NT2/D1 (cell line): ENCODE data around the gene ADAMTS7.
"Not testable (repeated sequence)": the region's sequence is repeated elsewhere in the genome, so short reads cannot be mapped to it uniquely, and the experiment has no call there.

Experiments
- DNase-seq: peaks from one replicate; pipeline ENCODE4 v3.0.0-alpha.2; 2011; ENCODE audit warnings: low read depth, low spot score
- H3K27me3 ChIP-seq: 2 replicates; pipeline ENCODE4 v1.6.0; 2011; ENCODE audit warnings: mild to moderate bottlenecking; ENCODE audit not compliant: insufficient read length, insufficient read depth
- H3K36me3 ChIP-seq: 2 replicates; pipeline ENCODE4 v1.6.1; 2011; ENCODE audit warnings: mild to moderate bottlenecking, low read length, mixed read lengths; ENCODE audit not compliant: insufficient read depth, insufficient read length
- H3K4me1 ChIP-seq: 2 replicates; pipeline ENCODE4 v1.5.1; 2011; ENCODE audit not compliant: insufficient read depth, insufficient read length
- H3K4me3 ChIP-seq: 2 replicates; pipeline ENCODE4 v1.5.1; 2011; ENCODE audit warnings: low read depth; ENCODE audit not compliant: insufficient read length
- H3K9ac ChIP-seq: 2 replicates; pipeline ENCODE4 v1.6.0; 2011; ENCODE audit warnings: low read depth; ENCODE audit not compliant: insufficient read length
- H3K9me3 ChIP-seq: 2 replicates; pipeline ENCODE4 v1.5.1; 2011; ENCODE audit warnings: mild to moderate bottlenecking, low read length; ENCODE audit not compliant: insufficient read depth
- YY1 ChIP-seq: IDR thresholded peaks from 2 replicates; pipeline ENCODE4 v1.6.1; 2011; ENCODE audit not compliant: insufficient read length, insufficient read depth

ADAMTS7 gene

GRCh38 chr15:78758084-78758483 lies 53.2 kb downstream of the ADAMTS7 start:
- H3K36me3 ChIP-seq, H3K9ac ChIP-seq, H3K4me1 ChIP-seq, DNase-seq, H3K4me3 ChIP-seq, H3K9me3 ChIP-seq, H3K27me3 ChIP-seq: not testable (repeated sequence)

- Histone ChIP-seq H3K9me3 (no peaks in the 10 kb centered on the region), H3K9ac (no peak overlapping the region), H3K4me3 (no peak overlapping the region), H3K36me3 (no peaks in the 10 kb centered on the region), H3K27me3 (no peaks in the 10 kb centered on the region), H3K4me1 (peaks cover 8% of the 10 kb centered on the region)
- no peak for DNase-seq
- no peak for TF ChIP-seq YY1
Observed at GRCh38 chr15:78757636-78757905, 53.7 kb downstream of the ADAMTS7 start.

GRCh38 chr15:78756781-78757635 lies 54.3 kb downstream of the ADAMTS7 start:
- H3K36me3 ChIP-seq, H3K9ac ChIP-seq, H3K4me3 ChIP-seq, DNase-seq, H3K27me3 ChIP-seq, H3K9me3 ChIP-seq, H3K4me1 ChIP-seq: not testable (repeated sequence)

GRCh38 chr15:78755900-78756591 lies 55.2 kb downstream of the ADAMTS7 start:
- H3K27me3 ChIP-seq, H3K4me3 ChIP-seq, H3K4me1 ChIP-seq, H3K9me3 ChIP-seq, H3K36me3 ChIP-seq, H3K9ac ChIP-seq, DNase-seq: not testable (repeated sequence)

- not testable (repeated sequence) for H3K4me3 ChIP-seq
Observed at GRCh38 chr15:78754637-78755280, 56.5 kb downstream of the ADAMTS7 start.

GRCh38 chr15:78753751-78754535 lies 57.3 kb downstream of the ADAMTS7 start:
- H3K9me3 ChIP-seq, H3K4me1 ChIP-seq, H3K9ac ChIP-seq, DNase-seq, H3K36me3 ChIP-seq, H3K4me3 ChIP-seq: not testable (repeated sequence)
- H3K27me3 ChIP-seq, result peaks cover 10% of the 10 kb centered on the region

More at GRCh38 chr15:78754637-78755280, 56.5 kb downstream of the ADAMTS7 start:
- not testable (repeated sequence) for H3K9ac ChIP-seq, DNase-seq, H3K36me3 ChIP-seq, H3K9me3 ChIP-seq, H3K27me3 ChIP-seq, H3K4me1 ChIP-seq

- H3K4me1 ChIP-seq, result not testable (repeated sequence)
Observed at GRCh38 chr15:78753359-78753659, 58.0 kb downstream of the ADAMTS7 start.

More at GRCh38 chr15:78753359-78753659, 58.0 kb downstream of the ADAMTS7 start:
- not testable (repeated sequence) for H3K9ac ChIP-seq, DNase-seq, H3K4me3 ChIP-seq, H3K36me3 ChIP-seq, H3K9me3 ChIP-seq
- H3K27me3 ChIP-seq, result peaks cover 10% of the 10 kb centered on the region
